Cardiac muscle cell (in vitro differentiated cells and primary cell): ENCODE results near the gene FOXJ3. TPM values are rescaled to one million over a fixed set of nuclear protein-coding genes. Genes with fewer than 3 reads are reported as not detected.

Source experiments
- DNase-seq, 2 donors: peaks; one replicate each; pipeline versions ENCODE4 v3.0.0 to v3.0.0-alpha.2; 2010 to 2017; ENCODE audit warnings: low read depth in 1 of 2, low spot score in 1 of 2
- H3K27ac ChIP-seq: fragments of 200-600 bp; sonication (generic); 2 replicates; pipeline ENCODE4 v1.5.1; 2016
- H3K27me3 ChIP-seq: fragments of 200-600 bp; sonication (generic); 2 replicates; pipeline ENCODE4 v1.6.0; 2016; ENCODE audit warnings: control low read depth
- H3K36me3 ChIP-seq: fragments of 200-600 bp; sonication (generic); 2 replicates; pipeline ENCODE4 v1.5.1; 2016; ENCODE audit warnings: control low read depth
- H3K4me1 ChIP-seq: fragments of 200-600 bp; sonication (generic); 2 replicates; pipeline ENCODE4 v1.8.1; 2017; ENCODE audit warnings: low read depth, mild to moderate bottlenecking, mixed run types
- H3K4me3 ChIP-seq: fragments of 200-600 bp; sonication (generic); 2 replicates; pipeline ENCODE4 v1.5.1; 2016; ENCODE audit warnings: mild to moderate bottlenecking
- H3K9me3 ChIP-seq: fragments of 200-600 bp; sonication (generic); 2 replicates; pipeline ENCODE4 v1.5.1; 2017; ENCODE audit warnings: low read depth, mild to moderate bottlenecking, control low read depth
- CTCF ChIP-seq: IDR thresholded peaks from 2 replicates; pipeline ENCODE4 v1.5.1; 2012; ENCODE audit warnings: low read depth, mild to moderate bottlenecking, low read length
- polyA plus RNA-seq: library from polyadenylated mRNA; unstranded; fragments of >200 nt; fragmentation: Nextera tagmentation; extraction: Ambion mirVana; gene quantifications from 2 replicates; pipeline ENCODE4 v1.2.1, GENCODE V29; 2016
- total RNA-seq: library from RNA; depleted of rRNA; stranded (reverse); fragments of >200 nt; gene quantifications from 2 replicates; pipeline ENCODE4 v1.2.3, GENCODE V29; 2016

Gene FOXJ3
- 28.5 and 54.1 TPM in 2 replicates for total RNA-seq
- 25.4 and 39.1 TPM in 2 replicates for polyA plus RNA-seq

- H3K4me3 ChIP-seq = peak within 1 kb of the TSS; percentile 67
- DNase-seq = peak; percentile 98
- H3K27ac ChIP-seq = peak within 1 kb of the TSS; percentile 92
- peaks cover 37% of the 10 kb centered on the region for H3K4me1 ChIP-seq
- H3K36me3 ChIP-seq = no peaks in the 10 kb centered on the region
- no peak for TF ChIP-seq CTCF
- H3K9me3 ChIP-seq = no peaks in the 10 kb centered on the region
- H3K27me3 ChIP-seq = no peaks in the 10 kb centered on the region
These were observed at the start of gene FOXJ3 for GRCh38 chr1:42335050-42335808. Gene FOXJ3, minus strand, starts transcription at chr1:42335235. Its CDS starts 24,142 bp downstream, at chr1:42311093.

- Histone ChIP-seq H3K27ac (no peak overlapping the region), H3K4me1 (peaks cover 6% of the 10 kb centered on the region), H3K27me3 (peaks cover 43% of the 10 kb centered on the region), H3K36me3 (no peaks in the 10 kb centered on the region), H3K4me3 (peak overlapping the region; percentile 99), H3K9me3 (no peaks in the 10 kb centered on the region)
- TF ChIP-seq CTCF = no peak
- DNase-seq = no peak
These were observed 46.2 kb upstream of the FOXJ3 start for GRCh38 chr1:42381280-42381673.

DNA sequence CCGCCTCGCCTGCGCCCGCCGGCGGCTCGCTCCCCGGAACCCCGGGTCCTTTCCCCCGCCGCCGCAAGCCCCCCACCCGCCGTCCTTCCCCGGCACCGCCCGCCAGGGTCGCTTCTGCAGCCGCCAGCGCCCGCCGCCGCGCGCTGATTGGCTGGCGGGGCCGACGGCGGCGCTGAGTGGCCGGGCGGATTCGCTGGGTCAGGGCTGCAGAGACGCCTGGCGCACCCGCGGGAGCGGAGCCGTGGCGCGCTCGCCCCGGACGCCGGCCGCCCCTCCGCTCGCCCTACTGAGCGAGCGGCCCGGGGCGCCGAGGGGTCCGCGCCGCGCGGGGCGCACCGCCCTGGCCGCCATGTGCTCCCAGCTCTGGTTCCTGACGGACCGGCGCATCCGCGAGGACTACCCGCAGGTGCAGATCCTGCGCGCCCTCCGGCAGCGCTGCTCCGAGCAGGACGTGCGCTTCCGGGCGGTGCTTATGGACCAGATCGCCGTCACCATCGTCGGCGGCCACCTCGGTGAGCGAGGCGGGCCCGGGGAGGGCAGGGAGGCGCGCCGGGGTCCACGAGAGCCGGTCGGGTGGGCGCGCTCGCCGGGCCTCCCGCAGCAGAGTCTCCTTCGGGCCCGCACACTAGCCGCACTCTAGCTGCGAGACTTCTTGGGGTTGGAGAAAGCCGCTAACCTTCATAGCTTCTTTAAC, 45.7 kb upstream of the FOXJ3 start, which contains the start of gene RIMKLA:
TSS of gene RIMKLA (plus strand) at position 207 of the 694 bp plus-strand sequence. CDS start at position 350, 143 bp downstream.
- no peaks in the 10 kb centered on the region for H3K9me3 ChIP-seq
- no peak within 1 kb of the TSS for H3K27ac ChIP-seq
- peaks cover 46% of the 10 kb centered on the region for H3K27me3 ChIP-seq
- H3K4me1 ChIP-seq = peaks cover 6% of the 10 kb centered on the region
- peak within 1 kb of the TSS; percentile 99 for H3K4me3 ChIP-seq
- no peaks in the 10 kb centered on the region for H3K36me3 ChIP-seq
- DNase-seq = peak; percentile 34 to 89
- no peak for TF ChIP-seq CTCF

DNA sequence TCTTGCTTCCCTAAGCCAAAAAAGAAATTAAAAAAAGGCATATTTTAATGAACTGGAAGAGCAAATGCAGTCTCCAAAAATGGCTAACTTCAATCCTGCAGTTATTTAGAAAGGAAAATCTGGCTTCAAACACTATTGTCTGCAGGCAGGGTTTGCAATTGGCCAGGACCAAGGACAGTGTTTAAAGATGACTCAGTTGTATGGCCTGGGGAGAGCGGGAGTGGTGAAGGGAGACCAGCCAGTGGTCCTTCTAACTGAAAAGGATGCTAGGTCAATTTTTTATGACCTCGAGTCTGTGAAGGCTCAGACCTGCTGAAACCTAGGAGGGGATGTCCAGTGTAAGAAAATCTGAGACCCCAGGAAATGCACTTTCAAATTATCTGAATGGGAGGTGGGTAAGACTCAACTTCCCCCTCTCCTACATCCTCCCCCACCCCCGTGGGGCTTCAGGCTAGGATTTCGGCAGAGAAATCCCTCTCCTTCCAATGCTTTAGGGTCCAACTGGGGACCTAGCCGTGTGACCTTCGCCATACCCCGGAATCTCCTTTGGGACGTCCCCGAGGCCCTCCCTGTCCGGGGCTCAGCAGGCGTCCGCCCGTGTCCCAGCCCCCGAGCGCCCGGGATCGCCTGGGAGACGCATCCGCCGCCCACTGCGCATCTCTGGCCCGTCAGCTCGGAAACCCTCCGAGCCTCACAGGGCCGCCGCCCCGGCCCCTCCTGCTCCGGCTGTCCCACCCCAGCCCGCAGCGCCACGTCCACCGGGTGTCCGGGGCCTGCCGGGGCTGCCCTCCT, 45.0 kb upstream of the FOXJ3 start:
- Histone ChIP-seq H3K4me1 (peaks cover 6% of the 10 kb centered on the region), H3K9me3 (no peaks in the 10 kb centered on the region), H3K36me3 (no peaks in the 10 kb centered on the region), H3K27me3 (peaks cover 46% of the 10 kb centered on the region), H3K4me3 (peak overlapping the region; percentile 99), H3K27ac (no peak overlapping the region)
- peak; percentile 47 to 49 for DNase-seq
- no peak for TF ChIP-seq CTCF

GRCh38 chr1:42372796-42373195, 37.8 kb upstream of the FOXJ3 start:
- H3K36me3 ChIP-seq = no peaks in the 10 kb centered on the region
- DNase-seq = no peak
- peaks cover 23% of the 10 kb centered on the region for H3K27me3 ChIP-seq
- no peaks in the 10 kb centered on the region for H3K9me3 ChIP-seq
- no peak for TF ChIP-seq CTCF
- no peaks in the 10 kb centered on the region for H3K4me1 ChIP-seq
- no peak overlapping the region for H3K27ac ChIP-seq
- no peak overlapping the region for H3K4me3 ChIP-seq
